Measurements from ENCODE around the gene ARFGEF2.
"Not testable (repeated sequence)": the region's sequence is repeated elsewhere in the genome, so short reads cannot be mapped to it uniquely, and the experiment has no call there.

ARFGEF2 gene

DNA sequence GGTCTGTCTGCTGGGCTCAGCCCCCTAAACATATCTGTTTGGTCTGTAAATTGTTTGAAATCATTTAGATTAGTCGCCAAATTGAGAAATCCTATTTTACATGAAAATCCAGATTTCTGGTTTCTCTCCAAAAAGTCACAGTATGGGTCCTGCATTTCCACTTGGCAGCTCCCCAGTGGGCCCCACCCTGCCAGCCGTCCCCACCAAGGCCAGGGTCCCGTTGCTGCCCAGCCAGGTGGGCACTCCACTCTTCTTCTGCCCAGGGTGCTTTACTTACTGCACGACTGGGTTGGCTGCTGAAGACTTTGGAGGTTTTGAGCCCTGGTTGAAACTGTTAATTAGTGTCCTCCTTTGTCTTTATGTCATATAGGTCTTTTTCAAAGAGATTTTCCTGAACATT is 50.4 kb downstream of the ARFGEF2 start:
- Histone ChIP-seq H3K36me3 (replicated peaks) (peaks cover 46% of the 10 kb centered on the region), H3K4me3 (ENCODE audit: low read depth, low read length) (no peak overlapping the region), H3K27me3 (replicated peaks) (no peaks in the 10 kb centered on the region), H3K27ac (no peak overlapping the region)
- in situ Hi-C loops (cut with HindIII; ENCODE audit: low pct_ligation_motif_present, low sequenced_read_pairs), result no loop called here
- TF ChIP-seq, protein P1, sequence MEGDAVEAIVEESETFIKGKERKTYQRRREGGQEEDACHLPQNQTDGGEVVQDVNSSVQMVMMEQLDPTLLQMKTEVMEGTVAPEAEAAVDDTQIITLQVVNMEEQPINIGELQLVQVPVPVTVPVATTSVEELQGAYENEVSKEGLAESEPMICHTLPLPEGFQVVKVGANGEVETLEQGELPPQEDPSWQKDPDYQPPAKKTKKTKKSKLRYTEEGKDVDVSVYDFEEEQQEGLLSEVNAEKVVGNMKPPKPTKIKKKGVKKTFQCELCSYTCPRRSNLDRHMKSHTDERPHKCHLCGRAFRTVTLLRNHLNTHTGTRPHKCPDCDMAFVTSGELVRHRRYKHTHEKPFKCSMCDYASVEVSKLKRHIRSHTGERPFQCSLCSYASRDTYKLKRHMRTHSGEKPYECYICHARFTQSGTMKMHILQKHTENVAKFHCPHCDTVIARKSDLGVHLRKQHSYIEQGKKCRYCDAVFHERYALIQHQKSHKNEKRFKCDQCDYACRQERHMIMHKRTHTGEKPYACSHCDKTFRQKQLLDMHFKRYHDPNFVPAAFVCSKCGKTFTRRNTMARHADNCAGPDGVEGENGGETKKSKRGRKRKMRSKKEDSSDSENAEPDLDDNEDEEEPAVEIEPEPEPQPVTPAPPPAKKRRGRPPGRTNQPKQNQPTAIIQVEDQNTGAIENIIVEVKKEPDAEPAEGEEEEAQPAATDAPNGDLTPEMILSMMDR (IDR thresholded peaks at IDR 0.05; ENCODE audit: low read depth, low read length, missing control alignments), result no peak
- no peak for DNase-seq

DNA sequence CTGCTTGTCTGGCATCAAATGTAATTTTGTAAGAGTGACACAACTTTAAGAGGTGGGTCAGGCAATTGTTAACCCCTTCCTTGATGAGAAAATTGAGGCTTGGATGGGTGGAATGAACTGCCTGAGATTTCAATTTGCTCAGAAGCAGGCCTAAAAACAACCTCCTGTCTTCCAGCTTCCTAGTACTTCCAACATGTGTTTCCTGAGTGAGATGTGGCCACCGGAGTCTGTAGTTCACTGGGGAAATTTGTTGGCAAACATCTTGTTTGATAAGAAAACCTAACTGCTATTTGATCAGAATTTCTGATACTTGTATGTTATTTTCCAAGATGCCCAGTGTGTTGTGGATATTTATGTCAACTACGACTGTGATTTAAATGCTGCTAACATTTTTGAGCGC is 51.3 kb downstream of the ARFGEF2 start:
- Histone ChIP-seq H3K36me3 (replicated peaks) (peaks cover 51% of the 10 kb centered on the region), H3K27ac (no peak overlapping the region), H3K4me3 (ENCODE audit: low read depth, low read length) (no peak overlapping the region), H3K27me3 (replicated peaks) (no peaks in the 10 kb centered on the region)
- TF ChIP-seq, protein P1 (IDR thresholded peaks at IDR 0.05; ENCODE audit: low read depth, low read length, missing control alignments), result no peak
- in situ Hi-C loops (cut with HindIII; ENCODE audit: low pct_ligation_motif_present, low sequenced_read_pairs), result no loop called here
- DNase-seq, result no peak

DNA sequence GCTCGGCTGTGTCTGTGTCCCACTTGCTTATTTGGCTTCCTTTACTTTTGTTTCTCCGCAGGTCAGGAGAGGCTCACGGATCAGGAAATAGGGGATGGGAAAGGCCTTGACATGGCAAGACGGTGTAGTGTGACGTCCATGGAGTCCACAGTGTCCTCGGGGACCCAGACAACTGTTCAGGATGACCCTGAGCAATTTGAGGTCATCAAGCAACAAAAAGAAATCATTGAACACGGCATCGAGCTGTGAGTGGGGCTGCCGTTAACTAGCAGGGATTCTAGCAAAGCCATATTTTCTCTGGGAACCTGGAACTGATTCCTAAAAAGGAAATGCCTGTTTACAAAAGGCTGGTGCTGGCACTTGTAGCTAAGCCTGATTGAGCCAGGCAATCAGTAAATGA is 54.4 kb downstream of the ARFGEF2 start:
- H3K27me3 ChIP-seq (replicated peaks), result no peaks in the 10 kb centered on the region
- in situ Hi-C loops (cut with HindIII; ENCODE audit: low pct_ligation_motif_present, low sequenced_read_pairs), result no loop called here
- H3K27ac ChIP-seq, result no peak overlapping the region
- no peak overlapping the region for H3K4me3 ChIP-seq (ENCODE audit: low read depth, low read length)
- DNase-seq, result no peak
- peaks cover 34% of the 10 kb centered on the region for H3K36me3 ChIP-seq (replicated peaks)
- TF ChIP-seq, protein P1 (IDR thresholded peaks at IDR 0.05; ENCODE audit: low read depth, low read length, missing control alignments), result no peak

DNA sequence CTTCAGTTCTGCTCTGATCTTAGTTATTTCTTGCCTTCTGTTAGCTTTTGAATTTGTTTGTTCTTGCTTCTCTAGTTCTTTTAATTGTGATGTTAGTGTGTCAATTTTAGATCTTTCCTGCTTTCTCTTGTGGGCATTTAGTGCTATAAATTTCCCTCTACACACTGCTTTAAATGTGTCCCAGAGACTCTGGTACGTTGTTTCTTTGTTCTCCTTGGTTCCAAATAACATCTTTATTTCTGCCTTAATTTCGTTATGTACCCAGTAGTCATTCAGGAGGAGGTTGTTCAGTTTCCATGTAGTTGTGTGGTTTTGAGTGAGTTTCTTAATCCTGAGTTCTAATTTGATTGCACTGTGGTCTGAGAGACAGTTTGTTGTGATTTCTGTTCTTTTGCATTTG is 58.5 kb downstream of the ARFGEF2 start:
- H3K4me3 ChIP-seq (ENCODE audit: low read depth, low read length); in situ Hi-C loops (cut with HindIII; ENCODE audit: low pct_ligation_motif_present, low sequenced_read_pairs); DNase-seq; H3K27ac ChIP-seq; H3K27me3 ChIP-seq (replicated peaks): not testable (repeated sequence)
- H3K36me3 ChIP-seq (replicated peaks), result peaks cover 29% of the 10 kb centered on the region

DNA sequence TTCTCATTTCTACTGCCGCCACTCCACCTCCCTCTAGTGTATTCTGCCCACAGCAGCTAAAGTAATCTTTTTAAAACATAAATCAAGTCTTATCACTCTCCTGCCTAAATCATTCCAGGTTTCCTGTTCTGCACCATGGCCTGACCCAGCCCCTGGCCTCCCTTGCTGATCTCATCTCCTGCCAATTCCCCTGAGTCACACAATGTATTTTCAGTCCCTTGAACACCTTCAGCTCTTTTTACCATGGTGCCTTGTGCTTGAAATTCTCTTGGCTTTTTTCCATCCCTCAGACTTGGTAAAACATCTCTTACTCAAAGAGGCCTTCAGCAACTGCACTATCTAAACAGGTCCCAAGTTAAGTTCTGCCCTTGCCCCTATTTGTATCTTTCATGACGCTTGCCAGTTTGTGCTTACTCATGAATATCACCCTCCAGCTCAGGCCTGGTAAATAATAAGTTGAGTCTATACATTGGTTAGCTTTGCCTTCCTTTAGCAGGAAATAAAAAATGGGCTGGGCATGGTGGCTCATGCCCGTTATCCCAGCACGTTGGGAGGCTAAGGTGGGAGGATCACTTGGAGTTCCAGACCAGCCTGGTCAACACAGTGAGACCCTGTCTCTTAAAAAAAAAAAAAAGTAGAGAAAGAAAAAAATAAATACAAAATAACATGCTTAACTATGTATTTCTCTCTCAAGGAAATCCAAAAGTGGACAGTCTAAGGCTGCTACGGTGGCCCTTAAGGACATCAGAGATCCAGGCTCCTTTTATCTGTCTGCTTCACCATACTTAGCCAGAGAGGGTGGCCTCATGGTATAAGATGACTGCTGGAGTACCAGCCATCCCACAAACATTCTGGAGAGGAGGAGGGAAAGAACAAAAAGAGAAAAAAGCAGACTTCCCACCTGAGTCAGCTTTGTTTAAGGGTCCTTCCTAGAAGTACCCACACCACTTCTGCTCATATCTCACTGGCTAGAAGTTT is 62.2 kb downstream of the ARFGEF2 start:
- TF ChIP-seq, protein P1 (IDR thresholded peaks at IDR 0.05; ENCODE audit: low read depth, low read length, missing control alignments), result no peak
- DNase-seq, result peak; percentile 79
- H3K27me3 ChIP-seq (replicated peaks), result no peaks in the 10 kb centered on the region
- H3K4me3 ChIP-seq (ENCODE audit: low read depth, low read length), result no peak overlapping the region
- H3K27ac ChIP-seq, result no peak overlapping the region
- H3K36me3 ChIP-seq (replicated peaks), result peaks cover 18% of the 10 kb centered on the region
- in situ Hi-C loops (cut with HindIII; ENCODE audit: low pct_ligation_motif_present, low sequenced_read_pairs), result no loop called here

DNA sequence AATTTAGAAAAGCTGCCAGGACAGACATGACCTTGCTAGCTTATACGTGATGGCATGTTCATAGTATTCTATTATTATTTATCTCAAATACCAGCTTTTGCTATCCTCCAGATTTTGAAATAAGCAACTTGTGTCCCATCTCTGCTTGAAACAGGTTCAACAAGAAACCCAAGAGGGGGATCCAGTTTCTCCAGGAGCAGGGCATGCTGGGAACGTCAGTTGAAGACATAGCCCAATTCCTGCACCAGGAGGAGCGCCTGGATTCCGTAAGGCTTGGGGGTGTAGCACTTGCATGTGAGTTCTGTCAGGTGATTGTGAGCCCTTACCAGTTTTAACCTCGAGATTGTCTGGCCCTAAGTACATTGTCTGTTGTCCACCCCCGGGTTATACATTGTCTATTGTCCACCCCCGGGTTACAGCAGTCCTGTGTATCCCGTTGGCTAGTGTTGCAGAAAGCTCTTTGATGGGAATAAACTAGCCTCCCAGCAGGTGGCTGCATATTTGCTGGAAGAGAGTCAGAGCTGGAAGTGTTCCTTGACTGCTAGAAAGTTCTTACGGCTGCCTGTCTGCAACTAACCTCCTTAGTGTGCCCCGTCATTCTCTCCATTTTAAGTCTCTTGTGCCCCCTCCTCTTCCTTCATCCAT is 63.2 kb downstream of the ARFGEF2 start:
- TF ChIP-seq, protein P1 (IDR thresholded peaks at IDR 0.05; ENCODE audit: low read depth, low read length, missing control alignments), result no peak
- H3K4me3 ChIP-seq (ENCODE audit: low read depth, low read length), result no peak overlapping the region
- no peak overlapping the region for H3K27ac ChIP-seq
- DNase-seq, result no peak
- H3K27me3 ChIP-seq (replicated peaks), result no peaks in the 10 kb centered on the region
- peaks cover 27% of the 10 kb centered on the region for H3K36me3 ChIP-seq (replicated peaks)
- in situ Hi-C loops (cut with HindIII; ENCODE audit: low pct_ligation_motif_present, low sequenced_read_pairs), result no loop called here

Measured in brain microvascular endothelial cell (primary cell).